Epithelial cell of proximal tubule (primary cell): ENCODE results near the gene TAS1R3. TPM values are rescaled to one million over a fixed set of nuclear protein-coding genes. Genes with fewer than 3 reads are reported as not detected.
A peak's percentile ranks its signal among the peaks of the same experiment; 100 is the strongest.

Experiments
- DNase-seq: peaks from one replicate; pipeline ENCODE4 v3.0.0-alpha.2; 2011; ENCODE audit warnings: low read depth
- H3K4me3 ChIP-seq: 2 replicates; pipeline ENCODE4 v1.5.1; 2011; ENCODE audit warnings: low read depth, mild to moderate bottlenecking, low read length
- CTCF ChIP-seq: conservative IDR thresholded peaks from 2 replicates; pipeline ENCODE4 v1.5.1; 2012; ENCODE audit warnings: low read depth, mild to moderate bottlenecking, low read length
- total RNA-seq: library from RNA; depleted of rRNA; stranded (reverse); fragments of >200 nt; gene quantifications from 2 replicates; pipeline ENCODE4 v1.2.3, GENCODE V29; 2015

The TAS1R3 gene
- total RNA-seq, 1 donor from 2014 or later, result not detected

- H3K4me3 ChIP-seq, result no peak overlapping the region
- no peak for TF ChIP-seq CTCF
Observed at GRCh38 chr1:1296070-1297061, 34.7 kb upstream of the TAS1R3 start.

GRCh38 chr1:1297802-1298424 is 33.2 kb upstream of the TAS1R3 start:
- no peak for DNase-seq
- no peak overlapping the region for H3K4me3 ChIP-seq
- no peak for TF ChIP-seq CTCF

More at GRCh38 chr1:1296070-1297061, 34.7 kb upstream of the TAS1R3 start:
- DNase-seq, result no peak

GRCh38 chr1:1298861-1299685 is 32.0 kb upstream of the TAS1R3 start:
- no peak overlapping the region for H3K4me3 ChIP-seq
- no peak for DNase-seq
- TF ChIP-seq CTCF, result no peak

GRCh38 chr1:1299686-1300351 is 31.3 kb upstream of the TAS1R3 start:
- DNase-seq, result no peak
- H3K4me3 ChIP-seq, result no peak overlapping the region
- peak; percentile 38 for TF ChIP-seq CTCF

GRCh38 chr1:1300352-1300739 is 30.7 kb upstream of the TAS1R3 start:
- DNase-seq, result no peak
- peak; percentile 5 for TF ChIP-seq CTCF
- no peak overlapping the region for H3K4me3 ChIP-seq

GRCh38 chr1:1302006-1302430 is 29.1 kb upstream of the TAS1R3 start:
- H3K4me3 ChIP-seq, result no peak overlapping the region
- no peak for DNase-seq
- peak; percentile 58 for TF ChIP-seq CTCF
